Liver (tissue), 2 donors: ENCODE measurements around the gene LHPP.

Source experiments
- TAF1 ChIP-seq: conservative IDR thresholded peaks from 2 replicates; pipeline ENCODE4 v1.6.1; 2016; ENCODE audit warnings: antibody characterized with exemption, mild to moderate bottlenecking
- ZBTB33 ChIP-seq: IDR thresholded peaks from 2 replicates; pipeline ENCODE4 v1.6.1; 2016; ENCODE audit warnings: antibody characterized with exemption
- donor health status: healthy.

- TF ChIP-seq ZBTB33 = no peak
- no peak for TF ChIP-seq TAF1
Measured at GRCh38 chr10:124639646-124640045, 178.0 kb downstream of the LHPP start.
